ENCODE measurements around the gene EXOG. TPM values are rescaled to one million over a fixed set of nuclear protein-coding genes. Genes with fewer than 3 reads are reported as not detected.

Gene EXOG
- total RNA-seq, 1 experiment from 2014 or later, result 33.2 TPM

DNA sequence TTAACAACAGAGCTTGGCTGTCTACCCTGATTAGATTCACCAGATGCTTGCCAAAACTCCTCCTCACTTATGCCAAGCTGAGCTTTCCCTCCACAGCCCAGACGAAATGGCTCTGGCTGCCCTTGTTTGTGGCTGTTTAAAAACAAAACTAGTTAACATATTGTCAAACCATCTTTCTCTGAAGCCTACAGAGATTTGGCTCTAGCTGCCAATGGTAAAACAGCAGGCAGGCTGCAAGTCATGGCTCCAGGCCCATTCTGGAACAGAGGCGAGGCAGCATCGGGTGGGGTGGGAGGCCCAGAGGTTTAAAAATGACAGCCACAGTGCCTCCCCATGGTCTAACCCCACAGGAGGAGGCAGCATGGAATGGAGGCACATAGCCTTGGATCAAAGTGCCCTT, 77.4 kb downstream of the EXOG start:
- Histone ChIP-seq H3K36me3 (ENCODE audit: insufficient read depth, low read length) (no peaks in the 10 kb centered on the region), H2AFZ (ENCODE audit: low read length) (no peak overlapping the region), H3K9me2 (replicated peaks; ENCODE audit: insufficient read depth, low read length) (no peaks in the 10 kb centered on the region), H3K79me2 (ENCODE audit: low read length) (no peaks in the 10 kb centered on the region), H3K4me1 (ENCODE audit: low read length) (no peaks in the 10 kb centered on the region), H3K4me3 (ENCODE audit: low read length) (no peak overlapping the region), H3K9me3 (ENCODE audit: low read length) (no peaks in the 10 kb centered on the region), H3K9ac (ENCODE audit: low read length) (no peak overlapping the region), H3K27me3 (ENCODE audit: low read length) (no peaks in the 10 kb centered on the region; the same call in 1 of the 2 replicates), H3K4me2 (ENCODE audit: low read depth, low read length, poor library complexity, severe bottlenecking) (no peak overlapping the region), H4K20me1 (ENCODE audit: insufficient read depth, low read depth, low read length) (no peaks in the 10 kb centered on the region), H3K27ac (ENCODE audit: low read length) (no peak overlapping the region)
- no peak for DNase-seq

DNA sequence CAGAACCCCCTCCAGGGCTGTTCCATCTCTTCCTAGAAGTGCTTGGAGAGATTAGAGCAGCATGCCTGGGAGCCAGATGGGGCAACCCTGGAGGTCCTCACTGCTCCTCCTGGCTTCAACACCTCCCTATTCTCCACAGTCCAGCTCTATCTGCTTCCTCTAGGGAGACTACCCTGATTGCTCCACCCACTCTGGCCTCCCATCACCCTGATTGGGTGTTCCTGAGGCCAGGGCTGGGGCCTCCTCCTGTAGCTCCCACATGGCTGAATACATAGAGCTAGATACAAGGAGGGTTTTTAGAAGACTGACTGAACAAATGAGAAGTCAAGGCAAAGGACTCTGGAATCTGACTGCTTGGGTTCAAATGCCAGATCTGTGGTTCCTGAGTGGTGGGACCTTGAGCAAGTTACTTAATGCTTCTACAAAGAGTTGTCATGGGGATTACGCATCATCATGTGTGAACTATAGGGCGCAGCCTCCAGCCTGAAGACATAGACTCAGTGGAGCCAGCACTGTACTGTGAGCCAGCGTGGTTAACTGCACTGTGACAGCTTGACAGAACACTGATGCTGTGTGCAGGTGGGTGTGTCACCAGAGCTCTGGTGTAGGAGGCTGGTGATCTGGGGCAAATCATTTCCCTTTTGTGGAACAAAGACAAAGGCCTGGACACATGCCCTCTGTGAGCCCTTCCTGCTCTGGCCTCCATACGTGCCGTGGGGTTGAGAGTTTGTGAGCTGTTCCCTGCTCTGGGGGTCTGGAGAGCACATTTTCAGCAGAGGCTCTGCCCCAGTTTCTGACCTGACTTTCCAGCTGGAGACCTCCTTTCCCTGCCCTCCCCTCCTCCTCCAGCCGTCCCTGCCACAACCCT, 78.5 kb downstream of the EXOG start:
- H4K20me1 ChIP-seq (ENCODE audit: insufficient read depth, low read depth, low read length), result no peaks in the 10 kb centered on the region
- no peaks in the 10 kb centered on the region for H3K9me3 ChIP-seq (ENCODE audit: low read length)
- H3K4me1 ChIP-seq (ENCODE audit: low read length), result no peaks in the 10 kb centered on the region
- no peak overlapping the region for H3K4me2 ChIP-seq (ENCODE audit: low read depth, low read length, poor library complexity, severe bottlenecking)
- H3K79me2 ChIP-seq (ENCODE audit: low read length), result no peaks in the 10 kb centered on the region
- no peak overlapping the region for H2AFZ ChIP-seq (ENCODE audit: low read length)
- H3K36me3 ChIP-seq (ENCODE audit: insufficient read depth, low read length), result no peaks in the 10 kb centered on the region
- DNase-seq, result no peak
- no peak overlapping the region for H3K27ac ChIP-seq (ENCODE audit: low read length)
- no peaks in the 10 kb centered on the region for H3K9me2 ChIP-seq (replicated peaks; ENCODE audit: insufficient read depth, low read length)
- no peak overlapping the region for H3K4me3 ChIP-seq (ENCODE audit: low read length)
- no peaks in the 10 kb centered on the region for H3K27me3 ChIP-seq (ENCODE audit: low read length)
- no peak overlapping the region for H3K9ac ChIP-seq (ENCODE audit: low read length)

GRCh38 chr3:38575279-38575843, 79.2 kb downstream of the EXOG start:
- no peaks in the 10 kb centered on the region for H3K36me3 ChIP-seq (ENCODE audit: insufficient read depth, low read length)
- H3K9me2 ChIP-seq (replicated peaks; ENCODE audit: insufficient read depth, low read length), result no peaks in the 10 kb centered on the region
- no peaks in the 10 kb centered on the region for H3K9me3 ChIP-seq (ENCODE audit: low read length)
- no peaks in the 10 kb centered on the region for H3K79me2 ChIP-seq (ENCODE audit: low read length)
- H2AFZ ChIP-seq (ENCODE audit: low read length), result no peak overlapping the region
- no peak for DNase-seq
- H3K9ac ChIP-seq (ENCODE audit: low read length), result no peak overlapping the region
- no peaks in the 10 kb centered on the region for H4K20me1 ChIP-seq (ENCODE audit: insufficient read depth, low read depth, low read length)
- no peaks in the 10 kb centered on the region for H3K27me3 ChIP-seq (ENCODE audit: low read length)
- no peak overlapping the region for H3K4me2 ChIP-seq (ENCODE audit: low read depth, low read length, poor library complexity, severe bottlenecking)
- H3K4me3 ChIP-seq (ENCODE audit: low read length), result no peak overlapping the region
- H3K4me1 ChIP-seq (ENCODE audit: low read length), result peaks cover 4% of the 10 kb centered on the region
- H3K27ac ChIP-seq (ENCODE audit: low read length), result no peak overlapping the region

Small RNAs within 50 kb of the gene (small RNA-seq; reads per million reads assigned to genes)
- gene RF00019, result not detected

Other genes with a start within 250 kb of the EXOG start
- 0.90 and 3.3 TPM in 2 replicates for gene SLC22A13, start 230.5 kb upstream of the EXOG start, total RNA-seq (2014; rRNA removed; shearing (Covaris generic); ENCODE audit: low replicate concordance)
- gene SLC22A14, start 214.0 kb upstream of the EXOG start, total RNA-seq (2014; rRNA removed; shearing (Covaris generic); ENCODE audit: low replicate concordance), result not detected in 2 replicates
- not detected in 2 replicates for gene XYLB, start 149.6 kb upstream of the EXOG start, total RNA-seq (2014; rRNA removed; shearing (Covaris generic); ENCODE audit: low replicate concordance)
- gene ACVR2B, start 42.5 kb upstream of the EXOG start, total RNA-seq (2014; rRNA removed; shearing (Covaris generic); ENCODE audit: low replicate concordance), result 2.4 and 3.5 TPM in 2 replicates
- not detected in 2 replicates for gene SCN5A, start 153.3 kb downstream of the EXOG start, total RNA-seq (2014; rRNA removed; shearing (Covaris generic); ENCODE audit: low replicate concordance)

Data from Karpas-422 (cell line).